HG03442 (cell line): Measurements from ENCODE around the gene SIX4.
A peak's percentile ranks its signal among the peaks of the same experiment; 100 is the strongest.
"Not testable (repeated sequence)": the region's sequence is repeated elsewhere in the genome, so short reads cannot be mapped to it uniquely, and the experiment has no call there.

ENCODE experiments used
- ATAC-seq: cut with Tn5 transposase; IDR thresholded peaks from one replicate; pipeline ENCODE4 v1.9.1; 2021; ENCODE audit warnings: mild to moderate bottlenecking, moderate library complexity; ENCODE audit not compliant: unreplicated experiment

Gene SIX4

DNA sequence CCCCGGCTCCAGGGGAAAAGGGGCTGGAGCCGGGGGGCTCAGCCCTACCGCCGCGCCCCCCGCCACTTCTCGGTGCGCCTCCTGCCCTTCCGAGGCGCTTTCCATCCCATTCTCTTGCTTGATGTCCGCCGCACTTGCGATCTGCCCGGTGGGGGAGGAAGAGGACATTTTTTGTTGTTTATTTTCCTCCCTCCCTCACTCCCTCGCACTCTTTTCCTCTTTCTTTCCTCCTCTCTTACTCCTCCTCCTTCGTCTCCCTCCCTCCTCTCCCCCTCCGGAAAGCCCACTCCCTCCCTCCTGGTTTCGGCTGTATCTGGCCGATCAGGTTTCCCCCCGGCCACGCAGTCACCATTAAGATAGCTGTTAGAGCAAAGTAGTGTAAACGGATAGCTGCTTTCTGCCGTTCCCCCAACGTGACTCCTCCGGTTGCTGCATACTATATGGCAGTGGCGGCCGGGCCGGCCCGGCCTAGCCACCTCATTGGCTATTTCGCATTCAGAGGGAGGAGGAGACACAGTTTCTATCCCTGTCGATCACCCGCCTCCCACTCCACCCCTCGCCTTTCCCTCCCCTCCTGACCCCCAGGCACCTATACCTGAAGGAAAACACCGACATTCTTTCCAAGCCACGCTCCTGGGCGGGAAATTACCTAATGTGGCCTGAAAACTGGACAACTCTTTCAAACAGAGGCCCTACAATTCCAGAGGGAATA is at the start of gene SIX4:
Gene SIX4, minus strand, starts transcription at position 445 of the 712 bp plus-strand sequence. Its CDS starts 277 bp downstream, at position 168.
- peak; percentile 45 for ATAC-seq

GRCh38 chr14:60773558-60773957 is 49.4 kb upstream of the SIX4 start:
- peak; percentile 47 for ATAC-seq

DNA sequence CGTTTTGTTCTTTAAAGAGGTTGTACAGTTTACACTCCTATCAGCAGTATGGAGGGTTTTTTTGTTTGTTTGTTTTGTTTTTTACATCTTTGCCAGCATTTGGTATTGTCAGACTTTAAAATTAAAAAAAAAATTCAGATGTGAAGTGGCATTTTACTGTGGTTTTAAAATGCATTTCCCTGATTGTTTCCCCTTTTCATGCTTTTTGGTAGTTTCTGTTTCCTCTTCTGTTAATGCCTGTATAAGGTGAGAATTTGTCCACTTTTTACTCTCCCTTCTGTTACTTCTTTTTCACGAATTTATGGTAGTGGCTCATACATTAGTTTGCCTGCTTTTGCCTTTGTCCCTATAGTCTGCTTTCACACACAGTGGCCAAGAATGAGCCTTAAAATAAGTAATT is 47.0 kb upstream of the SIX4 start:
- ATAC-seq: no peak

DNA sequence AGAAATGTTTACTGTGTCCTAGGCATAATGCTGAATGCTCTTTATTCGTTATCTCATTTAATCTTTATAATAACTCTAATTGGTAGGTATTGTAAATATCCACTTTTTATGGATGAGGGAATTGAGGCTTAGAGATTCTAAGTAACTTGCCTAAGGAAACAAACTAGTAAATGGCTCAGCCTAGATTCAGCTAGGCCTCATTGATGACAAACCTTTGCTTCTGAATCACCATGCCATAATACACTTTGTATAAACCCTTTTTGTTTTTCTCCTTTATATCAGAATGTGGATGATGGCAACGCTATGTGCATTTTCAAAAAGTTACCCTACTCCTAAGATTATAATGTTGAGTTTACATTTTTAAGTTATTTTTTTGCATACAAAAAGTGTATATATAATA is 44.5 kb upstream of the SIX4 start:
- ATAC-seq: no peak

DNA sequence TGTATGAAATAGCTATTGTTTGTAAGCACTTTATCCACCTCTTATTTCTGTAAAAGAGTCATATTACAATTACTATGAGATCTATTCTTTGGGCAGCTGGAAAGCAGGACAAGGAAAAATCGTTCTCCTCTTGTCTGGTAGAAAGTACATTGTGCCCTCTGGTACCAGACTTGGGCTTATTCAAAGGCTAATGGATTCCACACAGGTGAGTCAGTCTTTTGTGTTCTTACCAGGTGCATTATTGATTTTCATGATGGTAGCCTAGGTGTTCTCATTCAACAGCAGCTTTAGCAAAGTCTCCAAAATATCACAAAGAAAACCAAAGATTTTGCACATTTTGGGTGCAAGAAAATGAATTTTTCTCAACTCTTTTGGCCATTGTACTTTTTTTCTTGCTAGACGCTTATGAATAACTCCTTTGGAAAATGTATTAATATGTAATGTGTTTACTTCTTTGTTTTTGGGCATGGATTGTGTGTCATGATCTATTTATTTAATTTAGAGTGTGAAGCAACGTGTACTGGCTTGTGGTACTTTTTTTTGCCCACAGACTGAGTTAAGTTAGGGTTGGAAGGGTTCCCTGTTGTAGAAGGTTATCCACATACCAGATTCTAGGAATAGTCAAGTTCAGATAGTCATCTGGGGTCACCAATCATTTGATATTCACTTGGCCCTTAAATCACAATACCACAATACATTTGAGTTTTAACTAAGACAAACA is 36.7 kb upstream of the SIX4 start:
- ATAC-seq: no peak

DNA sequence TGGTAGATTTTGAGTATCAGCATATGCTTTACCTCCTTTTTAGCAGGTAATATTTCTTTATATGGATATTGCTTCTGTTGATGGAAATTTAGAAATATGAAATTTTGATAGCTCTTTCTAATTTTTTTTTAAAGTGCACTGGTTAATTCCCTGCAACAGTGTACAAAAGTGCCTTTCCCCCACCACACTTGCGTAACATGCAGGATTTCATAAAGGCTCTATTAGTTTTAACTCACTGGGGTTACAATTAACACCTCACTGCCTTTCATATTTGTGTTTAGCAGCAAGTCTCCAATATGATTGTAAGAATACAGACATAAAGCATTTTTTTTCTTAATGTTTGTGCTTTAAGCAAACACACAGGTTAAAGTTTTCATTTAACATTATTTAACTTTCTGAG is 36.1 kb upstream of the SIX4 start:
- no peak for ATAC-seq

DNA sequence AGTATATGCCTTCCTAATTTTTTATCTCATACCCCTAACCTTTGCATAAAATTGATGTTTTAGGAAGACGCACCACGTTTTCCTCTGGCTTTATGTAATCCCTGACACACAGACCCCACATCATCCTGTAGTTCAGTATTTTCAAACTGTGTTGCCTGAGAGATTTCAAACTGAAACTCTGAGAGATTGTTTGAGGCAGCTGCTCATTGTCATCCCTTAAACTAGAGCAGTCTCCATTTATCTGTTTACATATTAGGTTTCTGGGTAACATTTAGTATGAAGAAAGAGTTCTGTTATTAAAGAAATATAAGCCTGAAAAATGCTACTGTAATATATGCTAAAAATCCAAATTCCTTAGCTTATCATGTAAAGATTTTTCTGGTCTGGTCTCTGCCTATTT is 34.7 kb upstream of the SIX4 start:
- peak; percentile 38 for ATAC-seq

- no peak for ATAC-seq
Measured at GRCh38 chr14:60757567-60758002, 33.4 kb upstream of the SIX4 start.

DNA sequence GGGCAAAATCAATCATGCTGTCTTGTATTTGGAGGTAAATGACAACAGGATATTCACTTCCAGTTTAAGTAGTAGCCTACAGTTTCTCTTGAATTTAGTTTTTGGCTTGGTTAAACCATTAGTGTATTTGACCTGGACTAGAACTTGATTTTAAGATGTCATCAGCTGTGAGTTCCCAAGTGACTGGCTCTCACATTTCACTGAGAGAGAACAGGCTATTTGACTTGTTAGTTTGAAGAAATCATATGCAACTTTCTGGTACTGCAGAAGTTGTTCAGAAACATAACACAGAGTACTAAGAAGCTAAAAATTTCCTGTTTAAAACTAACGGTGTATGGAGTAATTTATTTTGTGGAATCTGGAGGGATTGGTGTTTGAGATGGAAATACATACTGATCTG is 32.7 kb upstream of the SIX4 start:
- ATAC-seq: no peak

GRCh38 chr14:60753264-60754119 is 29.3 kb upstream of the SIX4 start:
- peak; percentile 98 for ATAC-seq

DNA sequence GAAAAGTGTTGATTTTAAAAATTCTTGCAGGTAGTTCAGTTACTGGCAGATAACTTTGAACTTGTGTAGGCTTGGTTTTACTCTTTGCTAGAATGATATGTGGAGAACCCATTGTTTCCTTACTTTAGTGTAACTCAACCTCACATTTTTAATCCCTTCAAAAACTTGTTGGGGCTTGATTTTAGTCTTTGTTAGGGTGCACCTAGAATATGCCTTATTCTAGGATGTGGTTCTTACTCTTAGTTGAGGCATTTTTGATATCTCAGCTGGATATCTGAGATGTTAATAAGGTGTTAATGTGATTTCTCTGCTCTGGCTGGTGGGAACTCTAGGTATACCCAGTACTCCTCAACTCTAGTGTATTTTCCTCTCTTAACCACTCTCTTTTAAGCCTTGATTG is 20.4 kb upstream of the SIX4 start:
- ATAC-seq: no peak

DNA sequence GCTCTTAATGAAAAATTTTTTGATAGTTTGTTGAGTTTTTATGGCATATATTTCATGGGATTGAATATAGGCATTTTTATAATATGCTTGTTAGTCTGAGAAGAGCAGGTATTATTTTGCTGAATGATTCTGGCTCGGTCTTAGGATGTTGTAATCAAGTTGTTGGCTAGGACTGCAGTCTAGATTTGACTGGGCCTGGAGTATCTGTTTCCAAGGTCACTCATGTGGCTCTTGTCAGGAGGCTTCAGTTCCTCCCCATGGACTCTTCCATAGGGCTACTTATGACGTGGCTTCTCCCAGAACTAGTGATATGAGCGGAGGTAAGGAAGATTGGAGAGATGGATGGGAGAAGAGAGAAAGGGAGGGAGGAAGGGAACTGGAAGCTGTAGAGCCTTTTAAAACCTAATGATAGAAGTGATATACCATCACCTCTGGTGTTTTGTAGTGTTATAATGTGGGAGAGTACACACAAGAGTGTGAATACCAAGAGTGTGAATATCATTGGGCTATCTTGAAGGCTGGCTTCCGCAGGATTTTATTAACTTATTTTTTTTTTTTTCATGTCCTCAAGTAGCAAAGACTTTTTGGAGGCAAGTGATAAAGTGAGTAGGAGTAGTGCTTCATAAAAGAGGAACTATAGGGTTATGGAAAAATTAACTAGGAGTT is 14.8 kb upstream of the SIX4 start:
- ATAC-seq: no peak

GRCh38 chr14:60736494-60736893 is 12.3 kb upstream of the SIX4 start:
- ATAC-seq: no peak

DNA sequence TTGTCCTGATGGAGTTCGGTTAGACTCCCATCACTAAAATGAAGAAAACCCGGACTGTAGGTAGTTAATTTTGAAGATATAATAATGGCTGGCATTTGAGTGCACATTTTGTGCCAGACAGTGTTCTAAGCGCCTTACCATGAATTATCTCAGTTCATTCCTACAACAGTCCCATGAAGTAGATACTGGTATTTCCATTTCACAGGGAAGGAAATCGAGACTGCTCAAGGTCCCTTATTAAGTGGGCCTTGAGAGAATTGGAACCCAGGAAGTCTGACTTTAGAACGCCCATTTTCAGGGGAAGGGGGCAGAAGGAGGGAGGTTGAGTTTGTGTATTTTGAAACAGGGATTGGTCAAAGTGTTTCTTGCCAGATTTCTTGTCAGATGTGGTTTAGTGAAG is 11.3 kb upstream of the SIX4 start:
- no peak for ATAC-seq

GRCh38 chr14:60734465-60735242 is 10.5 kb upstream of the SIX4 start, which contains the start of gene MNAT1:
Gene MNAT1, plus strand, starts transcription at chr14:60734761. Its CDS starts 102 bp downstream, at chr14:60734863.
- ATAC-seq: peak; percentile 92

DNA sequence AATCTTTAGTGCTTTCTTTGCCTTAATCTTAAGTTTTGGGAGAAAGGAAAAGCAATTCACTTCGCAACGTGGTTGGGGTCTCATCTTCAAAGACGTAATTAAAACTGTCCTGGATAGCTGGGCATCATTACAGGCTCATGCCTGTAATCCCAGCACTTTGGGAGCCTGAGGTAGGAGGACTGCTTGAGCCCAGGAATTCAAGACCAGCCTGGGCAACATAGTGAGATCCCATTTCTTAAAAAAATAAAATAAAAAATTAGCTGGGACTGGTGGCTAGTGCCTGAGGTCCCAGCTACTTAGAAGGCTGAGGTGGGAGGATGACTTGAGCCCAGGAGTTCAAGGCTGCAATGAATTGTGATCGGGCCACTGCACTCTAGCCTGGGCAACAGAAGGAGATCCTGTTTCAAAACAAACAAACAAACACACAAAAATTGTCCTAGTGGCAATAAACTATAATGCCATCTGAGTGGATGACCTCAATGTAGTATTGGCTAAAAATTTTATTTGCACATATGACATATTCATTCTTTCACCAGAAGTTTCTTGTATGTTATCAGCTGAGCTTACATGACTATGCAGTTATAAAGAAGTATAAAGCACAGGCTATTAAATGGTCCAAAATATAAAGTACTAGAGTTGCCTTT is 8.8 kb upstream of the SIX4 start:
- no peak for ATAC-seq

- not testable (repeated sequence) for ATAC-seq
Measured at GRCh38 chr14:60731291-60731690, 7.1 kb upstream of the SIX4 start.

DNA sequence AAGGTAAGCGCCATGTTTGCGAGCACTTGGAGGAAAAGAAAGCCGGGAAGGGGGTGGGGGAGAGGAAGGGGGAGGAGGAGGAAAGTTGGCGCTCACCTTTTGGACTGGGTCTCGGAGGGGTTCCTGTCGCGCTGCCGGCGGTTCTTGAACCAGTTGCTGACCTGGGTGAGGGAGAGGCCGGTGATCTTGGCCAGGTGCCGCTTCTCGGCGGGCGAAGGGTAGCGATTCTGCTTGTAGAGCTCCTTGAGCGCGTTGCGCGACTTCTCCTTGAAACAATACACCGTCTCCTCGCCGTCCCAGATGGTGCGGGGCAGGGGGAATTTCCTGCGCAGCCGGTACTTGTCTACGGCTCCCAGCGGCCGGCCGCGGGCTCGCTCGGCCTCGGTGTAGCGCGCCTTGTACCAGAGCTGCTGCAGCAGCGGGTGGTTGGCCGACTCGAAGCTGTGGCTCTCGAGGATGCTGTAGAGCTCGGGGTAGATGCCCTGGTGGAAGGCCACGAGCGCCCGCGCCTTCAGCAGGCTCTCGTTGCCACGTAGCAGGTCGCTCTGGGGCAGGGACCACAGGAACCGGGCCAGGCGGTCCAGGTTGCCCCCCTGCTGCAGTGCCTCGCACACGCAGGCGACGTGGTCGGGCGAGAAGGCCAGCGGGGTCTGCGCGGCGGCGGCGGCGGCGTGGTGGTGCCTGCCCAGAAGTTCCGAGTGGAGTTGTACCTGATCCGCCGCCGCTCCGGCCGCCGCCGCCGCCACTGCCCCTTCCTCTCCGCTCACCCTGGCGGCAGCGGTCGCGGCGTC is 840 bp downstream of the SIX4 start:
- no peak for ATAC-seq
